NK-92 (cell line): Measurements from ENCODE around the gene WDR62.

Experiments used
- DNase-seq: peaks from one replicate; lab custom pipeline; 2025; ENCODE audit not compliant: unreplicated experiment; lab: John Stamatoyannopoulos, UW

Gene WDR62

DNA sequence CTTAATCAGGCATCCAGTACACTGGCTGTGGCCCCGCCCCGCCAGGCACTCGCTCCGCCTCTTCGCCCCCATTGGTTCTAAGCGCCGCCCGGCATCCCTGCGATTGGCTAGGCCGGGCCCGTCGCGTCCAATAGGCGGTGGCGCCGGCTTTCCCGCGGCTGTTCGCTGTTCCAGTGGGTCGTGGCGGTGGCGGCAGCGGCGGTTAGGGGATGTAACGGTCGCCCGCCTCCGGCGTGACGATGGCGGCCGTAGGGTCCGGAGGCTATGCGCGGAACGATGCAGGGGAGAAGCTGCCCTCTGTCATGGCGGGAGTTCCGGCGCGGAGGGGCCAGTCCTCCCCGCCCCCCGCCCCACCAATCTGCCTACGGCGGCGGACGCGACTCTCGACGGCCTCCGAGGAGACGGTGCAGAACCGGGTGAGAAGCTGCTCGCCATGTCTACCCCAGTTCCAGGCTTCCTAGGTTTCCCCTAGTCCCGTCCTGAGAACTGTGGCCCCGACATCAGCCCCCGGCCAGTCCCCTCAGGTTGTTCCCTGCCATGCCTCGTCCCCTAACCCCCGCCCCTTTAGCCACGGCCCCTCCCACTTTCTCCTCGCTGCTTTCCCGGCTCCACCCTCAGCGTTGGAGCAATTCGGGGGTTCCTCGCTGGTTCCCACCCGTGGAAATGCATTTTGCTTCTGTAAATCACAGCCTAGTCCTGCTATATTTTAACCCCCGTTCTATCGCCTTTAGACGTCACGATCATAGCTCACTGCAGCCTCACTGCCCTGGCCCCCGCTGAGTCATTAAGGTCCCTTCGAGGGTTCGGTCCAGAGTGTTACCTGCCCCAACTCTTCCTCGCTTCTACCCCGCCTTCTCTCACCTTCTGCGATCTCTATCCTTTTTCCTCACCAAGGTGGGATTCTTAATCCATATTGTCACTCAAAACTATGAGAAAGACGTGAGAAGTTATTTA is at the start of gene WDR62:
Gene WDR62 (plus strand): TSS at position 165 of the 954 bp plus-strand sequence. CDS start 75 bp downstream, at position 240.
- DNase-seq = peak; percentile 68

DNA sequence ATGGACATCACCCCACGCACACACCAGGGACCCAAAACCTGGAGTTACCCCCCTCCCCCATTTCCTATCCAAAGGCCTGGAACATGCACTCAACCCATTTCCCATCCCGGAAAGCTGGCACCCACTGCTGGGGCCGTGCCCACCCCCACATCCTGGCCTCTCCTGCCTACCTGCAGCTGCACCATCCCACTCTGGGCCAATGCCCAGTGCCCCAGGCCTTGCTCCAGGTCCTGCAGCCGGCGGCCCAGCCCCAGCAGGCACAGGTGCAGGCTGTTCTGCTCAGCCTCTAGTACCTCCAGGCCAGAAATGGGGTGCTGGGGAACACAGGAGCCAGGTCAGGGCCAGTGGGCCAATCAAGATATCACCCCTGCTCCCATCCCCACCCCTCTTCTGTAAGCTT is 47.7 kb upstream of the WDR62 start:
- DNase-seq = no peak

- no peak for DNase-seq
Observed at GRCh38 chr19:36008336-36008978, 46.2 kb upstream of the WDR62 start, which contains the start of gene SYNE4. Gene SYNE4, minus strand, starts transcription at chr19:36008813. Its CDS starts 132 bp downstream, at chr19:36008681.

DNA sequence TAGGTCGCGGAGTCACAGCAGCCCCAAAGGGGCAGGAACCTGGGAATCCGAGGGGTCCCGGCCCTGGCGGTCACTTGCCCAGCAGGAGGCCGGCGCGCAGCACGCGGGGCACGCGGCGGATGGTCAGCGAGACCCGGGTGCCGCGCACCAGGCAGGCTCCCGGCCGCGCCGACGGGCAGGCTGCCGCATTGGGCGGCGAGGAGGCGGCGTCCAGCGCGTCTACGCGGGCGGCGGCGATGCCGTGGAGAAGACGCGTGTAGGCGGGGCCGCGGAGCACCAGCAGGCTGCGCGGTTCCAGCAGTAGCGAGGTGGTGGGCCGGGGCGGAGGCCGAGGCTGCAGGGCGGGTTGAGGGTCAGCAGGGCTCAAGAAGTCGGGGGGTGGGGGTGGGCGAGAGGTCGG is 45.5 kb upstream of the WDR62 start:
- DNase-seq = no peak

DNA sequence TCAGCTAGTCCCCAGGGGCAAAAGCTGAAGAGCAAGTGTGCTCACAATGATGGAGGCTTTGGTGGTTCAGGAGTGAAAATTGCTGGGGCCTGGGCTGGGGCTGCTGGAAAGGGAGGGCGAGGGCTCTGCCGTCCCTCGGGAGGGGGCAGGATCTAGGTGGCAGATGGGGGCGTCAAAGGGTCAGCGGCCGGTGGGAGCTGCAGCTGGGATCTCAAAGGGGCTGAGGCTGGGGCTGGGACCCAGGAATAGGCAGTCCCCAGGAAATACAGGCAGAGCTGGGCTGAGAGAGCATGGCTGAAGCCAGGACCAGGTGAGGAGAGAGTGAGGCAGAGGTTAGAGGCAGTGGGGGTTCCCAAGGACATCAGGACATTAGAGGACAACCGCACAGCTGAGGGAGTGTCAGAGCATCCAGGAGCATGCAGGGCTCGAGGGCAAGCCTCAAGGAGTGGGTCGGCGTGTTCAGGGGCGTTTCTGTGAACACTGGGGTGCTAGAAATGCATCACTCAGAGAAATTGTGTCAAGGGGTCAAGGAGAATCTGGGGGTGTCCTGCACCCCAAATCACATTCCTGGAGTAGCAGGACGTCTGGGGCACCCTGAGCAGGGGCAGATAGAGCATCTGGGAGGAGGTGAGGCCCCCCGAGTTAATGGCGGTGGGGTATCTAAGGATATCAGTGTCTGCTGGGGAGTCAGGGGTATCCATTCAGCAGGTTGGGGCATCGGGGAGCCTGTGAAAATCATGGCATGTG is 44.9 kb upstream of the WDR62 start:
- no peak for DNase-seq

DNA sequence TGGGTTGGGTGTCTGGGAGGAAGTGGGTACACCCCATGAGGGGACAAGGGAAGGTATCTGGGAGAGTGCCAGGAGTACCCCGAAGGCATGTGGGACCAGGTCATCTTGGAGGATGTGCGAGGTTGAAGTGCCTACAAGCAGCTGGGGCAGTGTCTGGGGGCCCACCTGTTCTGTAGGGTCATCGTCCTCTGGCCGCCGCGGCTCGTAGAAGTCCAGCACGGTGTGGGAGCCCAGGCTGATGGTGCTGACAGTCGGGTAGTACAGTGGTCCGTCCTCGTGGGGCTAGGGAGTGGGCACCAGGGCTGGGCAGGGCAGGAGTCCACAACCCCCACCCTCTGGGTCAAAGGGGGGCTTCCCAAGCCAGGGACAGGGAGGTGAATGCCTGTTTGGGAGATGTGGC is 44.3 kb upstream of the WDR62 start:
- DNase-seq = no peak

GRCh38 chr19:36013280-36014011 is 41.3 kb upstream of the WDR62 start:
- no peak for DNase-seq

- DNase-seq = peak; percentile 92
Observed at GRCh38 chr19:36014012-36014924, 40.4 kb upstream of the WDR62 start, which contains the start of gene ALKBH6. Gene ALKBH6, minus strand, starts transcription at chr19:36014213. Its CDS starts 816 bp downstream, at chr19:36013397.

DNA sequence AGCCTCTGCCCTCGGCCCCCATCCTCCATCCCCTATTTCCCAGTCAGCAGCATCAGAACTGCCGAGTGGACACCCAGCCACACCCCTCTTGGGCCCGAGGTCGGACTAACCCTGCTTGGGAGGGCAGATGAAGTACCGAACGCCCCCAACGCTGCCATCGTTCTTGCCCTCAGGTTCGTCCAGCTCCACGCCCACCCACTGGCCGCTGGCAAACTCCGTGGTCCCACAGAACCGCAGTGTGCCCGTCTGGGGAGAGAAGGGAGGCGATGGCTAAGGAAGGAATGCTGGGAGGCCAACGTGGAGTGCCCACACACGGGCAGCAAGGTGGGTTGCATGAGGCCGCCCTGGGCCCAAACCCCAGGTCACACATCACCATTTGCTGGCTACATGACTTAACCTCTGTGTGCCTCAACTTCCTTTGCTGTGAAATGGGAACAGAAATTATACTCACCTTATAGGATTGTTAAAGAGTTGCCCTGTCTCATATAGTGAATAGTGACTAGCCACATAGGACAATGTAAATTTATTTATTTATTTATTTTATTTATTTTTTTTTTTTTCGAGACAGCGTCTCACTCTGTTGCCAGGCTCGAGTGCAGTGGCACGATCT is 35.5 kb upstream of the WDR62 start:
- no peak for DNase-seq

- DNase-seq = no peak
Observed at GRCh38 chr19:36023432-36023831, 31.3 kb upstream of the WDR62 start.

DNA sequence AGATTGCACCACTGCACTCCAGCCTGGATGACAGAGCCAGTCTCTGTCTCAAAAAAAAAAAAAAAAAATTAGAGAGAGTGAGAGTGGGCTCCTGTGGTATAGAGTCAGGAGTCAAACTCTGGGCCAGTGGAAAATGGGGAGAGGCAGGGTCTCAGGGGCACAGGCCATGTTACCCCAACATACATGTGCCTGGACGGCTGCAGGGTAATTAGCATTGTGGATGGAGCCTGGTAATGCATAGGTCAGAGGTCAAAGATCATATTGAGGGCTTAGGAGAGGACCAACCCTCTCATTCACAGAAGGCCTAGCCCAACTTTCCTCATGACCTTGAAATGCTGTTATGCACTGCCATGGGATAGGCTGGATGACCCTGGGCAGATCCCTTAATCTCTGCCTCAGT is 29.2 kb upstream of the WDR62 start:
- no peak for DNase-seq

- no peak for DNase-seq
Observed at GRCh38 chr19:36026091-36026876, 28.4 kb upstream of the WDR62 start.

DNA sequence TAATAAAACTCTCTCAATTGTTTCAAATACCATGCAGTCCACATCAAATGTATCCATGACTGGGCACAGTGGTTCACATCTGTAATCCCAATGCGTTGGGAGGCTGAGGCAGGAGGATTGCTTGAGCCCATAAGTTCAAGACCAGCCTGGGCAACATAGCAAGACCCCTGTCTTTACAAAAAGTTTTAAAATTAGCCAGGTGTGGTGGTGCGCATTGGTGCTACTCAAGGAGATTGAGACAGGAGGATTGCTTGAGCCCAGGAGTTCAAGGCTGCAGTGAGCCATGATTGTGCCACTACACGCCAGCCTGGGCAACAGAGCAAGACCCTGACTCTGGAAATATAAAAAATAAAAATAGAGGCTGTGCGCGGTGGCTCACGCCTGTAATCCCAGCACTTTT is 27.0 kb upstream of the WDR62 start:
- no peak for DNase-seq

- DNase-seq = no peak
Observed at GRCh38 chr19:36028313-36029041, 26.2 kb upstream of the WDR62 start.

DNA sequence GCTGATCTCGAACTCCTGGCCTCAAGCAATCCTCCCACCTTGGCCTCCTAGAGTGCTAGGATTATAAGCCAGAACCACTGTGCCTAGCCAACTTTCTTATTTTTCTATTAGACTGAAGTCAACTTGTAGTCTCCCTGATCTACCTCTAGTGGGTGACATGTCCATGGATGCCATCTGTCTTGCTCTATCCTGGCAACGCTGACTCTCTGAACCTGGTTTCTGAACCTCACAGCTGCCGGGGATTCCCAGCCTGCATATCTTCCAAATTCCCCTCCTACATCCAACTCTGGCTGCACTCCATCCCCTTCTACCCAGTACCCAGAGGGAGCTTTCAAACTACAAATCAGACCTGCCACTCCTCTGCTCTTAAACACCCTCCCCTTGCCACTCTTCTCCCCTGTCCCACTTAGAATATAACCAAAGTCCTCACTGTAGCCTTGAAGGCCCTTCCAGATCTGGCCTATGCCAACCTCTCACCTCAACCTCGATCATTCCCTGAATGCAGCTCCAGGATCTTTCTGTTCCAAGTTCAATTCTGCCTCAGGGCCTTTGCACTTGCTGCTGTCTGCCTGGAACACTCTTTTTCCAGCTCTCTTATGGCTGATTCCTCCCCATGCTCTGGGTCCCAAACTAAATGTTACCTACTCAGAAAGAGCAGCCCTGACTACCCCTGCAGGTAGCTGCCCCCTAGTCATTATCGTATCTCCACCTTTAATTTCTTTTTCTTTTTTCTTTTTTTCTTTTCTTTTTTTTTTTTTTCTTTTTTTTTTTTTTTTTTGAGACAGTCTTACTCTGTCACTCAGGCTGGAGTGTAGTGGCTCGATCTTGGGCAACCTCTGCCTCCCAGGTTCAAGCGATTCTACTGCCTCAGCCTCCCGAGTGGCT is 24.2 kb upstream of the WDR62 start:
- DNase-seq = no peak

- DNase-seq = no peak
Observed at GRCh38 chr19:36031308-36031707, 23.4 kb upstream of the WDR62 start.
